ENCODE results near the gene ACTR8.
"Not testable (repeated sequence)": the region's sequence is repeated elsewhere in the genome, so short reads cannot be mapped to it uniquely, and the experiment has no call there.

ACTR8 gene, protein sequence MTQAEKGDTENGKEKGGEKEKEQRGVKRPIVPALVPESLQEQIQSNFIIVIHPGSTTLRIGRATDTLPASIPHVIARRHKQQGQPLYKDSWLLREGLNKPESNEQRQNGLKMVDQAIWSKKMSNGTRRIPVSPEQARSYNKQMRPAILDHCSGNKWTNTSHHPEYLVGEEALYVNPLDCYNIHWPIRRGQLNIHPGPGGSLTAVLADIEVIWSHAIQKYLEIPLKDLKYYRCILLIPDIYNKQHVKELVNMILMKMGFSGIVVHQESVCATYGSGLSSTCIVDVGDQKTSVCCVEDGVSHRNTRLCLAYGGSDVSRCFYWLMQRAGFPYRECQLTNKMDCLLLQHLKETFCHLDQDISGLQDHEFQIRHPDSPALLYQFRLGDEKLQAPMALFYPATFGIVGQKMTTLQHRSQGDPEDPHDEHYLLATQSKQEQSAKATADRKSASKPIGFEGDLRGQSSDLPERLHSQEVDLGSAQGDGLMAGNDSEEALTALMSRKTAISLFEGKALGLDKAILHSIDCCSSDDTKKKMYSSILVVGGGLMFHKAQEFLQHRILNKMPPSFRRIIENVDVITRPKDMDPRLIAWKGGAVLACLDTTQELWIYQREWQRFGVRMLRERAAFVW

DNA sequence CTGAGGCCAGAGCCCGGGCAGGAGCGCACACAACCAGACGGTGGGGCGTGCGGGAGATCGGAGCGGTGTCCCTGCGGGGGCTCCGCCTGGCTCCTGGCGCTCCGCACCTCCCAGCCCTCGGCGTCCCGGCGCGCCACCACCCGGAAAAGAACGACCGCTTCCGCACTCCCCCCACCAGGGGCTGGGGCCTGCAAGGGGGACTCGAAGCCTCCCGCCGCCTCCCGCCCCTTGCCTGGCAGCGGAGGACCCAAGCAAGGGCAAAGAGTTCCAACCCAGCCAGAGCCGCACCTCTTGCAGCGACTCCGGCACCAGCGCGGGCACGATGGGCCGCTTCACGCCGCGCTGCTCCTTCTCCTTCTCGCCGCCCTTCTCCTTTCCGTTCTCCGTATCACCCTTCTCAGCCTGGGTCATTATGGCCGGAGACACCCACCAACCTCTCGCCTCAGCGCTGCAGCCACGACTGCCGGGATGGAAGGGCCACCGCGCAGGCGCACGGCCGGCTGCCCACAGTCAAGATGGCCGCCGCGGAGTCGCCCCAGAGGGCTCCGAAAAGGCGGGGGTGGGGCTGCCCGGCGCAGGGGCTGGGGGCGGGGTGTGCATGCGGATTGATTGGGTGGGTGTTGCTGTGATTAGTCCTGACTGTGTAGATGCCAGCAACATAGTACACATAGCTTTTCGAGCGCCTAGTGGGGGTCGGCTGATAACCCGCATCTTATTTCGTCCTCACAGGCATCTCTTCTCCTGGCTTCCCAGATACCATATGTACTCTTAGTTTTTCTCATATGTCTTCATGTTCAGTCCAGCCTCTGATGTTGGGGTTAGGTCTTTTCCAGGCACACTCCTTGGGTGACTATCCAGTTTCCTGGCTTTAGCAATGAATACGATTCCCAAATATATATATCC, at the start of gene ACTR8:
TSS of gene ACTR8 (minus strand) at position 462 of the 903 bp plus-strand sequence. CDS start at position 411, 51 bp downstream.
- peak; percentile 82 to 86 for DNase-seq (ENCODE audit: low read depth in 2 of 2)

DNA sequence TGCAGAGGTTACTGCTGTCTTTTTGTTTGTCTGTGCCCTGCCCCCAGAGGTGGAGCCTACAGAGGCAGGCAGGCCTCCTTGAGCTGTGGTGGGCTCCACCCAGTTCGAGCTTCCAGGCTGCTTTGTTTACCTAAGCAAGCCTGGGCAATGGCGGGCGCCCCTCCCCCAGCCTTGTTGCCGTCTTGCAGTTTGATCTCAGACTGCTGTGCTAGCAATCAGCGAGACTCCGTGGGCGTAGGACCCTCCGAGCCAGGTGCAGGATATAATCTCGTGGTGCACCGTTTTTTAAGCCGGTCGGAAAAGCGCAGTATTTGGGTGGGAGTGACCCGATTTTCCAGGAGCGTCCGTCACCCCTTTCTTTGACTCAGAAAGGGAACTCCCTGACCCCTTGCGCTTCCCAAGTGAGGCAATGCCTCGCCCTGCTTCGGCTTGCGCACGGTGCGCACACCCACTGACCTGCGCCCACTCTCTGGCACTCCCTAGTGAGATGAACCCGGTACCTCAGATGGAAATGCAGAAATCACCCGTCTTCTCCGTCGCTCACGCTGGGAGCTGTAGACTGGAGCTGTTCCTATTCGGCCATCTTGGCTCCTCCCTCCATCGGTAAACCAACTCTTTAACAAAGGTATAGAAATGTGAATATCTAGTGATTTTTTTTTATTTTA, 45.4 kb upstream of the ACTR8 start:
- not testable (repeated sequence) for DNase-seq (ENCODE audit: low read depth in 2 of 2)

DNA sequence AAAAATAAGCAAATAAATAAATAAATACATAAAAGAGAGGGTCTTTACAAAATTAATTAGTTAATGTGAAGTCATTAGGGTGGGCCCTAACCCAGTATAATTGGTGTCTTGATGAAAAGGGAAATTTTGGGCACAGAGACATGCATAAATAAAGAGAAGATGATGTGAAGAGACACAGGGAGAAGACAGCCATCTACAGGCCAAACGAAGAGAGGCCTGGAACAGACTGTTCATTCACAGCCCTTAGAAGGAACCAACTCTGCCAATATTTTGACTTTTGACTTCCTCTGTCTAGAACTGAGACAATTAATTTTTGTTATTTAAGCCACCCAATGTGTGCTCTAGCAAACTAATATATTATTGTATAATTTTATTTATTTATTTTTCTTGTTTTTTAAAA, 39.3 kb upstream of the ACTR8 start:
- no peak for DNase-seq (ENCODE audit: low read depth in 2 of 2)

DNA sequence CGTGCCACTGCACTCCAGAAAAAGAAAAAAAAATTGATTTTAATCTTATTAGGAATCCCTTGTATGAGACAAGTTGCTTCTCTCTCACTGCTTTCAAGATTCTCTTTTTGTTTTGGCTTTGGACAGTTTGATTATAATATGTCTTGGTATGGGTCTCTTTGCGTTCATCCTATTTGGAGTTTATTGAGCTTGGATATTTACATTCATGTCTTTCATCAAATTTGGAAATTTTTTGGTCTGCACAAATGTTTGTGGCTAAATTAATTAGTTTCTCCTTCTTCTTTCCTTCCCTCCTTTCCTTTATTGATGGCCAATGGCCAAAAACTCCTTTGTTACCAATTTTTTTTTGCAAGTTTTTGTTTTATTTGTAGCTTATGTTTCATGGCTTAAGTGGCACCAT, 37.8 kb upstream of the ACTR8 start:
- no peak for DNase-seq (ENCODE audit: low read depth in 2 of 2)

DNA sequence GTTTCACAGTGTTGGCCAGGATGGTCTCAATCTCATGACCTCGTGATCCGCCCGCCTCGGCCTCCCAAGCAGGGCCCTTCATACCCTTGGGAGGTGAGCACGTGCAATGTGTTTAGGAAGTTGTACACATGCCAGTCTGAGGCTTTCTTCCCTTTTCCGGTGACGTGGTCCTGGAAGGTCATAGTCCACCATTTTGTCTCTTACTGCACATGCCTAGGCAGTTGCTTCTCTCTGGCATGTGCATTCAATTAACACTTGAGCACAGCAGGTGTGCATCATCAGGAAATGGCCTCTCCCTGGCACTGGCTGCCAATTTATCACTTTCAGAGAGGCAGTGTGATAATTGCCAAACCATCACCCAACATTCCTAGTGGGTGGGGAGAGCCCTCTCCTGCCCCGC, 31.4 kb upstream of the ACTR8 start:
- no peak for DNase-seq (ENCODE audit: low read depth in 2 of 2)

DNA sequence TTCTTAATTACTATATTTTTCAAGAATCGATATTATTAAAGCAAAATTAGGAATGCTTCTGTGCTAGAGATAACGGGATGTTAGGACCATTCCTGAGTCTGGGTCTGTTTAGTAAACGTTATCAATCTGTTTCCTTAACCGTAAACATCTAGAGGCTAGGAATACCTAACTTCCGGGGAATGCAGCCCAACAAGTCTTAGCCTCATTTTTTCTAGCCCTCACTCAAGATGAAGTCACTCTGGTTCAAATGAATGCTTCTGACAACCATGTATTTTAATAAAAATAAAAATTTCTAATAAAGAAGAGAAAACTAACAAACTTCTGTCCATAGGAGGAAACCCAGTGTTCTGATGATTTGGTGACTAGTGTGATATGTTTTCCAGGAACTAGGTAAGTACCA, 20.8 kb upstream of the ACTR8 start:
- DNase-seq (ENCODE audit: low read depth in 2 of 2) = no peak

DNA sequence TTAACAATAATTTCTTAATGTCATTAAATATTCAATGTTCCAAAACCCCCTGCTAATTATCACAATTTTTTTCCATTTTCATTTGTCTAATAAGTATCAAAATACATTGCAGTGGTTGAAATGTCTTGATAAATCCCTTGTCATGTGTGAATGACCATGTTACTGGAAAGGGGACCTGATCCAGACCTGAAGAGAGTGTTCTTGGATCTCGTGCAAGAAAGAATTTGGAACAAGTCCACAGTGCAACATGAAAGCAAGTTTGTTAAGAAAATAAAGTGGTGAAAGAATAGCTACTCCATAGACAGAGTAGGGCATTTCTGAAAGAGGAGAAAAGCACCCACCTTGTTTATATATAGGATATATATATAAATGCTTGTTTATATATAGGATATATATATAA, 20.1 kb upstream of the ACTR8 start:
- DNase-seq (ENCODE audit: low read depth in 2 of 2) = no peak

DNA sequence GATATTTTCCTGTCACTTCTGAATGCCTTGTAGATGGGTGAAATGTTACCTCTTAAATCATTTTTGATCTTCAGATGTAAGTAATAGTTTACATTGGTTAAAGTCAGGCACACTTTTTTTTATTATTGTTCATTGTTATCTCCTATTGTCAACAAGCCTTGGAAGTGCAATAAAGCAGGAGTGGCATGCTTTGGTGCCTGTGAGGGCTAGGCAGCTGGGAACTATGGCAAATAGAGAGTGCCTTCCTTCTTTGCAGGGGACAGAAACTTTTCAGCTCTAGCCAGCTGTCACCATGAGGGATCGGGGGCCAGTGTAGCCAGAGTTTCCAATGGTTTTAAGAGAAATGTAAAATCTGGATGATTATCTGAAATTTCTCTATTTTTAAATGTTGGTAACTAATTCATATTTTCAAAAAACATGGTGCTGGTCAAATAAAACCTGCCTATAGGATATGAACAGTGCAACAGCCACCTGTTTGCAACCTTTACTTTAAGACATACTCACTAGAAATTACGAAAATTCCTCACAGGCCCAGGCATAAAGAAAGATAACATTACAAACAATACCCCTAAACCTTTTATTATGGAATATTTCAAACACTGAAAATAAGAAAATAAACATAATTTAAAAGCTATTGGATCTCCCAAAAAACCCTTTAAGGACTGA, 18.8 kb upstream of the ACTR8 start:
- DNase-seq (ENCODE audit: low read depth in 2 of 2) = no peak

DNA sequence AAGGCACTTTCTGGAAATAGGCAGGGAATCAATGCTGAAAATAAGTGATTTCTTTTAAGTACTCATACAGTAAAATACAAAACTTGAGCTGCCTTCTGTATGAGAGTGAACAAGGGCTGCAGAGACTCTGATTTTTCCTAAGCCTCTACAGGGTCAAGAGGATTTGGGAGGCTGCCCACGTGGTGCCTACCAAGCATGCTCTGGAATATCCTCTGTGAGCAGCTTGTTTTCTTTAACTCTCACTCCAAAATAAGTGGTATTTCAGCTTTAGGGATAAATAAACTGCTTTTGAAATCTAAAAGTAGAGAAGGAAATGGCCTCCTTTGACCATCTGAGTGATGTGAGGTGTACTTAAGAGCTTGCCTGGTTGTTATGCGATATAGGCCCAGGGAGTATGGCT, 17.8 kb upstream of the ACTR8 start:
- no peak for DNase-seq (ENCODE audit: low read depth in 2 of 2)

DNA sequence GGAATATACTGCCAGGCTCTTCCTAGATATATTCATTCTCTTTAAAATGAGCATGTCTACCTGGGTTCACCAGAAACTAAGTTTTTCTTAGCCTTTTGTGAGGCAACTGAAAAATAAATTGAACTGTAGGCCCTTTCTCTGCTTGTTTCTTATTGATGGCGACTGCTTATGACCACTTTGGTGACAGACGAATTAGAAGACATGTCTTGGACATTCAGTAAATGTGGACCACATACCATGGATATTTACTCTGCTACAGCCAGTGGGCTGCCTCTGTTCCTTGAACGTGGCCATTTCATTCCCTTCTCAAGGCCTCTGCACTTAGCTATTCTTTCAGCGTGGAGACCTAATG, 10.3 kb upstream of the ACTR8 start:
- DNase-seq (ENCODE audit: low read depth in 2 of 2) = no peak

DNA sequence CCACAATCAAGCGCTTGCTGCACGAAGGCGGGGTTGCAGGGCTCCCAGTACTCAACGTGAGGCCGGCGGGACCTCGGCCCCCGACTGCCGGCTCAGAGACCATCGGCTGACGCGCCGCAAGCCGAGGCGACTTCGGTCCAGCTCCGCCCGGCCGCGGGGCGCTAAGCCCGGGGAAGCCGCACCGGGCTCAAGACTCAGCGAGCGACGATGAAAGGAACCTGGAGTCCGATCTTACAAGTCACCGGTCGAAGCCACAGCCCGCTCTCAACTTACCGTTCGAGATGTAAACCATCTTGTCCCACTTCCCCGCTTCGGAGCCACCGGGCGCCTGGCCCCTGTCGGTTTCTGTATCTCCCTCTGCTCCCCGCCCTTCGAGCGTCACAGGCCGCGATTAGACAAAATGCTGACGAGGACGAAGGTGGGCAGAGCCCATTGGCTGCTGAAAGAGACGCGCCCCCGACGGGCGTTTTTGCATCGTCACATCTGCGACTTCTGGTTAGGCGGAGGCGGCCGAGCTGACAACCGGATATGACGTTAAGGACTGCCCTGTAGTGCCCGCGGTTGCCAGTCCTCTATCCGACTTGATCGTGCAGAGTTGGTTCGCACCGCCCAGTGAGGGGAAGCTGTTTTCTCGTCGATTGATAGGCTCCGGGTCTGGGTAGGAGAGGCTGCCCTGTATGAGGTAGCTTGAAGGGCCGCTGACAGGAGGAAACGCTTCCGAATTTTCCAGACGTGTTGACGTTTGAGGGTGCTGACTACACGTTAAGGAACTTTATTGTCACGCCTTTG, 9.7 kb upstream of the ACTR8 start, which contains the start of gene SELENOK:
TSS of gene SELENOK (minus strand) at position 363 of the 789 bp plus-strand sequence.
- DNase-seq (ENCODE audit: low read depth in 2 of 2) = peak; percentile 87 to 91

DNA sequence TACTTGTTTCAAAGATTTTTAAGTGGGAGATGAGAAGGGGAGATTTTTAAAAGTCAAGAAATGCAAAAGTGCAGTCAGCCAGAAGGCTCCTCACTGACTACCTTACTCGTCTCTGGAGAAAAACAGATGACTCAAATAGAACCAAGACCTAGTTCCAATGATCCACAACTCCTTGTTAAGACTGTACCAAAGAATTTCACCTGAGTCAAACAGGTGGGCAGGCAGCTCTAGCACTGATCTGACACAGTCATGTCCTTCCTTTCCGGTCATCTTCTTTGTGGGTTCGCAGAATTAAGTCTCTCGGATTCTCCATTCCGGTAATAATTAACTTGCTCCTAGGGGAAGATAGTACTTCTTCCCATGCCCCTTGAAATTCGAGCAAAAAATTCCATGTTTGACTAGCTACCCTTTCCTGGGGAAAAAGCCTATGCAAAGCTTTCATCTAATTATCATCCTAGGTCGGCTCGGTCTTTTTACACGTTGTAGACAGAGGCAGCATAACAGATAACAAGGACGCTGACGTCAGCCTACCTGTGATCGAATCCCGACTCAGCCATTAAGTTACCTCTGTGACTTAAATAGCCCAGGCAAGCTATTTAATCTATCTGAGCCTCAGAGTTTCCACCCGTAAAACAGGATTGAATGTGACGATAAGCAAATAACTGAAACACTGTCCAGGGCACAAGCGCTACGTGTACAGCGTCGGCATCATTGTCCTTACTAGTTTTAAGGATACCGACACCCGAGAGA, 8.9 kb upstream of the ACTR8 start:
- peak in 1 of 2 donors; percentile 25 for DNase-seq (ENCODE audit: low read depth in 2 of 2)

DNA sequence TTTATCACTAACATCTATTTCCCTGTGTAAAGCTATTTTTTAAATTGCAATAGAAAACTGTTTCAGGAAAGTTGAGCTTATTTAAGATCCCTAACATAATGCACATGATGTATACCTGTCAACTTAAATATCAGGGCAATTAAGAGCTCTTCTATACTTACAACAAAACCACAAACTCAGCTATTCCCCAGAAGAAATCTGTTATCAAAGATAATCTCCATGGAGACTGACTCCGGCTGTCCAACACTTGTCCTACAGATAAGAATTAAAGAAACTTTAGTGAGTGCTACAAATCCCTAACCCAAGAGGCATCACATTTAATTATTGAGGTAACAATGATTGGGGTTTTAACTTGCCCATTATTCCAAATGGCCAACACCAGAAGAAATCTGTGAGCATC, 6.3 kb upstream of the ACTR8 start:
- no peak for DNase-seq (ENCODE audit: low read depth in 2 of 2)

DNA sequence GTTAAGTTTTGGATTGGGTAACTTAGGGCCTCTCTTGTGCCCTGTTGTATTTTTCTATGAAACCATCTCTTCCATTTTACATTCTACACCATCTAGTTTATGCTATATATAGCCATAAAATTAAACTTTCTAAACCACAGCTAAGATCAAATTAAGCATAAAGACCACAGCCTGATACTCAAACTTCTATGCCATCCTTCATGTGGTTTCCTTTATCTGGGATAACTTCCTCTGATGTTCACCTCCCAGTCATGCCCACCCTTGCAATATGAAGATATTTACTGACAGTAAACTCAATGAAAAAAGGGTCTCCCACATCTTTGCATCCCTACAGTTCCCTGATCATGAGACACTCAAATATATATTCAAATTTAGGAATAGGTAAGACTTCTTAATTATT, 5.5 kb upstream of the ACTR8 start:
- no peak for DNase-seq (ENCODE audit: low read depth in 2 of 2)

DNA sequence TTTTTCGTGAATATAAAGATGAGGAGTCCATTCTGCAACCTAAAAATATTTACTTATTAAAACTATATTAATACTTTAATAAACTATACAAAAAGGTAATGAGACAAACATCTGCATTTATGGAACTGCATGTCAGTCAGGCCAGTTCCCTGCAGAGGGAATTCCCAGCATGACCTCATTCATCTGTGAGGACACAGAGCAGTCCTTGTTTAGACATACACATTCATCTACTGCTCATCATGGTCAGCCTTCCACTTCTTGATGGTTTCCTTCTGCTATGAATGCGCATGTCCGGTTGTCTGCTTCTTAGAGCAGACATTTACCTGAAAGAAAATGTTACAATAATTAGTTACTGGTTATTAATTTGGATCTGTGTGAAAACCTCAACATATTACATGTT, 3.3 kb upstream of the ACTR8 start:
- no peak for DNase-seq (ENCODE audit: low read depth in 2 of 2)

DNA sequence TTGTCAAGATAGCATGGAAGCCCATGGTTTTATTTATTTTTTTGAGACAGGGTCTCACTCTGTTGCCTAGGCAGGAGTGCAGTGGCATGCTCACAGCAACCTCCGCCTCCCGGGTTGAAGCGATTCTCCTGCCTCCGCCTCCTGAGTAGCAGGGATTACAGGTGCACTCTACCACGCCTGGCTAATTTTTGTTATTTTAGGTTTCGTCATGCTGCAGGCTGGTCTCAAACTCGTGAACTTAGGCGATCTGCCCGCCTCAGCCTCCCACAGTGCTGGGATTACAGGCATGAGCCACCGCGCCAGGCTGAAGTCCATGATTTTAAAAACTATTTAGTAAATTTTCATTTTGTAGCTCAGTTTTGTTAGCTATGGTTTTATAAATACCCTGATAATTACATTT, 2.7 kb upstream of the ACTR8 start:
- DNase-seq (ENCODE audit: low read depth in 2 of 2) = no peak

DNA sequence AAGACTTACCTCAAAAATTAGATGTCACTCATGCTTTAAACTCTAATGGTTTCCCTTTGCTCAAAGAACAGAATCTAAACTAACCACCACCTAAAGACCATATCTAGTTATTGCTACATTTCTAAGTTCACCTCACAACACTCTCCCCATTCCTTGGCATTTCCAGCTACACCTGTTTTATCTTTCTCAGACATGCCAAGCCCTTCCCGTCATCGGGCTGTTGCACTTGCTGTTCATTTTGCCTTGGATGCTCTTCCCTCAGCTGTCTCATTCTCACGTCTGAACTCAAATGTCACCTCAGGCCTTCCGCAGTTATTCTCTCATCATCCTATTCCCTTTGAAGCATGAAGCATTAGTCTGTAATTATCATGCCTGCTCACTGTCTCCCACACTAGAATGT, 1.1 kb upstream of the ACTR8 start:
- no peak for DNase-seq (ENCODE audit: low read depth in 2 of 2)

DNA sequence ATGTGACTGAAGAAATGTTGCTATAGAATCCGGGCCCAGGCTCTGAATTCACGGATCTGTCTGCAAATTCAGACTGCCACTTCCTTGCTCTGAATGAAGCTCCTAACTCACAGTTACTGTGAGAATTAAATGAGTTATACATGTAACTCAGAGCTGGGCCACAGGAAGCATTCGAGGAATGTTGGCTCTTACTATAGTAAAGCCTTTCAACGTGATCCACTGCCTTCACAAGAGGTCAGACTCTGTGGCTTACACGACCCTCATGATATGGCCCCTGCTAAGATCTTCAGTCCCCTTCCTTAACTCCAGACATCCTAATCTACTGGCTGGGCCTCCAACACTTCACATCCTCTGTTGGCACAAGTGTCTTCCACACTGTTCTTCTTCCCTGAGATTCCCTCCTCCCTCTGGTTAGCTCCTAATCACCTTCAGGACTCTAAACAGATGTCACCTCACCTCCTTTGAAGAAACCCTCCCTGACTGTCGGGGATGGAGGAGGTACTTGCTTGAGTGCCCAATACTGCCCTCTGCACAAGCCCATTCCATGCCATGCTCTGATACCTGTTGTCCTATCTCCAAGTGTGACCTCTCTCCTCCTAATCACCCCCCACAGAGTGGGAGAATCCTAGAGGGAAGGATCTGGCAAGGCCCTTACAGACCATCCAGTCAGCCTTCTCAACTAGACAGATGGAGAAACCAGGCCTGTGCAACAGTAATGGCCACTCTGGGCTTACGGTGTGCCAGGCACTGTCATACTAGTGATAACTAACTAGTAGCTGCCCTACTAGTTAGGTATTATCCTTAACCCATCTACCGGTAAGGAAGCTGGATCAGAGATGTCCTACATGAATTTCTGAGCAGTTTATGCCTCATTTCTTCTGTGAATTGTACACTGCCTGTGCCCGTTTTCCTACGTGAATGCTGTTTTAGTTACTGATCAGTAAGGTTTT, 1.3 kb downstream of the ACTR8 start:
- no peak for DNase-seq (ENCODE audit: low read depth in 2 of 2)
